GM19238 (cell line): ENCODE results near the gene LRIT2.

Experiments used
- DNase-seq: peaks from one replicate; pipeline ENCODE4 v3.0.0; 2011; ENCODE audit warnings: low spot score; ENCODE audit not compliant: insufficient read length

Gene LRIT2

DNA sequence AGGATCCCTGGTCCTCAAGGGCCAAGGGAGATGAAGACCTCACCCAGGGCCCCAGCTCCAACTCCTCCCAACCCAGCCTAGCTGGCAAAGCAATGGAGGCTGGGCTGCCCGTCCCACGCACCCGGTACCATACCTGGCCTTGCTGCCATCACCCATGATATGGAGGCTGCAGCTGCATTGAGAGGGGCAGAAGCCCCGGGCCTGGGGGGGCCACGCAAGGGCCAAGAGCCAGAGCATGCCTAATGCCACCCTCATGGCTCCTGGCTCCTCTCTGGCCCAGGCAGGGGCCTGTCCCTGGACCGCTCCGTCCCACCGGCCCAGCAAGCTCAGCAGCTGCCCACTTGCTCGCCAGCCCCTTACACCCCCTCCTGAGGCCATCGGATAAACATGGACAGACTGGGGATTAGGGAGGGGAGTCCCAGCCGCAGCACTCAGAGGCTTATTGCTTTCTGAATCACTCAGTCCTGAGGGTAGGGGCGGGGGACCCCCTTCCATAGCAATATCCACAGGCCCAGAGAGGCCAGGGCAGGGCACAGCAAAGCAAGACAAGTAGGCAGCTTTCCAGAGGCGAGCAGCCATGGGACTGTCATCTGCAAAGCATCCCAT lies 15.9 kb upstream of the LRIT2 start, which contains the start of gene LRIT1:
TSS of gene LRIT1 (minus strand) at position 362 of the 606 bp plus-strand sequence. CDS start at position 255, 107 bp downstream.
- no peak for DNase-seq

DNA sequence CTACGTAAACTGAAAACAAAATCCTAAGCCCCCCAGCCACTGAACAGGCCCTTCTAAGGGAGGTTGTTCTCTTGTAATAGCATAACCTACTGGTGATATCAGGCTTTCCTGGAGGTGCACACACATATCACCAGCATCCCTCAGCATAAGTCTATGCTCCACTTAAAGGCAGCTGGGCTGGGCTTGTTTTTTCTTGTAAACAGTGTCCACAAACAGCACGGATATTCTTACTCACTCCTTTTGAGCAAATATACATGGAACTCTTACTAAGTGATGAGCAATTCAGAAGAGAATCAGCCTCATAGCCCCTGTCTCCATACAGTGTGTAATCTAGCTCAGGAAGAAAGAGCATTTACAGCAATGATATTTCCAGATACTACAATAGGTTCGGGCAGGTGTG lies 13.6 kb upstream of the LRIT2 start:
- DNase-seq, result no peak

- DNase-seq, result no peak
These were observed 12.1 kb upstream of the LRIT2 start for GRCh38 chr10:84237199-84238051.

GRCh38 chr10:84236807-84237198 lies 11.5 kb upstream of the LRIT2 start:
- no peak for DNase-seq

DNA sequence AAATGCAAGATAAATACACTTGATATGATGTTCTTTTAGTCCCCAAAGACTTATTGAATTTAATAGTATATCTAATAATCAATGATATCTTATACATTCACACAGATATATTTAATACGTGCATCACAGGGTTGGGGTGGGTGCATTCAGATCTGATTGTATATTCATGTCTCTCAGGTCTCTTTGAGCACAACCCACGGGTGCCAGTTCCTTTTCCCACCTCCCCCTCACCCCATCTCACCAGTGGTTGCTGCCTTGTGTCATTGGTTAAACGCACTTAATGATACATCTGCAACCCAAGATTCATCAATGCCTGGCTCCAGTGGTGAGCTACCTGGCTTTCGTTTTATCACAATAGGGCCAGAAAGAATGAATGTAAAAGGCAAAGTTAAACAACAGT lies 9.8 kb upstream of the LRIT2 start:
- no peak for DNase-seq

- DNase-seq, result no peak
These were observed 9.1 kb upstream of the LRIT2 start for GRCh38 chr10:84234479-84234878.

DNA sequence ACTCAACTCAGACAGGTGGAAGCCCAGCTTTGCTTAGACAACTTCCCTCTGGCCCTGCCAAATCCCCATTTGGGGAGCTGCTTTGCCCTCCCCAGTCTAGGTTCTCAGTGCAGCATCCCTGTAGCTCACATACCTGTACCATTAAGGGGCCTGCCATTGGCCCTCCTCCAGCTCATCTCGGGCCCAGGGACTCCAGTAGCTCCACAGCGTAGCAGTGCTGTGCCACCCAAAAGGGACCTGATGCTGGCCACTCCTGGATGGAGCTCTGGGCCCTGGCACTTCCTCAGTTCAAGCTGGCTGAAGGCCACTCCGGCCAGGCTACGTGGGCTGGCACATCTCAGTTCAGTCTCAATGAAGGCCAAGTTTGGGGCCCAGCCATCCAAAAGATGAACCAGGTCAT lies 8.6 kb upstream of the LRIT2 start:
- DNase-seq, result no peak

DNA sequence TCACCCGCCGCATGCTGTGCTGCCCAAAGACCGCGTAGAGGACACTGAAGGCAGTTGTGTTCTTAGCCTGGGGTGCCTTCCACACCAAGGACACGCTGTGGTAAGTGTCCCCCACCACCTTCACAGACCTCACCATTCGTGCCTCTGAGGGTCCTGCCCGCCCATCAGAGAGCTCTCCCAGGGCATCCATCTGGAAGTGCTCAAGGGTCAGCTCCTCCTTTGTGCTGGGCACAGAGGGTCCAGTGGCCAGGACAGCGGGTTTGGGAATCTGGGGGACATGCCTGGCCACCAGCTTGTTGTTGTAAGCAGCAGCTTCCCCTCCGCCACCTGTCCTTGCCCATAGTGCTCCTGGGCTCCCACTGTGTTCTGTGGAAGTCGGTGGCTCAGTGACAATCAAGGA lies 7.0 kb upstream of the LRIT2 start:
- no peak for DNase-seq

DNA sequence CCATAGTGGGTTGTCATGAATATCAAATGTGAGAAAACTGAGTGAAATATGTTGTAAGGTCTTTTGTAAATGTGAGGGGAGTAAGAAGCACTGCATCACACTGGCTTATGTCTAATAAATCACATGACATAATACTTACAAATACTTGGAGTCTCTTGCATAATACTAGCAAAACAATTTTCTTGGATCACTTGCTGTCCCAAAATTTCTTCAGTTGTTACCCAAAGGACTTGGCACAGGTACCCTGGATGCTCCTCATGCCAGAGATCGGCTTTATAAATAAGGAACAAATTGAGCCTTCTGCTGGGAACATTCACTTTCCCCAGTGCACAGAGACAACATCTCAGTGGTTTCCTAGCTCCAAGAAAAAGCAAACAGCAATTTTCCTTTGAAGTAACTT lies 5.0 kb upstream of the LRIT2 start:
- DNase-seq, result no peak

DNA sequence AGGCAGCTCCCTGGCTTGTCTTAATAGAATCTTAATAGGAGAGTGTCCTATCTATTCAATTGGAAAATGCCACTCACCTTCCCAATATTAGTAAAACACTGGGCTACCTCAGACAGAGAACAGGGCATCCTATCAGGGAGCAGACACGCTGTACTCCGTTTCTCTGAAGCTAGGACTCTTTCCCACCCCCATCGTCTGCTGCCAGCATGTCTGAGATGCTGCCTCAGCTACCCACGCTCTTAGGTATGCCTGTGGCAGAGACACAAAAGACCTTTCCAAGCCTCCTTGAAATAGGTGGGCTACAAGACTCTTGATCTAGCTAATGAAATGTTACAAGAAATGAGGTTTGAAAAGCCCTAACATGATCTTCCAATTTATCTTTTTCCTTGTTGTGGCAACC lies 2.5 kb upstream of the LRIT2 start:
- no peak for DNase-seq

- no peak for DNase-seq
These were observed 1.3 kb upstream of the LRIT2 start for GRCh38 chr10:84226616-84227015.

- no peak for DNase-seq
These were observed 824 bp downstream of the LRIT2 start for GRCh38 chr10:84224411-84225028.

DNA sequence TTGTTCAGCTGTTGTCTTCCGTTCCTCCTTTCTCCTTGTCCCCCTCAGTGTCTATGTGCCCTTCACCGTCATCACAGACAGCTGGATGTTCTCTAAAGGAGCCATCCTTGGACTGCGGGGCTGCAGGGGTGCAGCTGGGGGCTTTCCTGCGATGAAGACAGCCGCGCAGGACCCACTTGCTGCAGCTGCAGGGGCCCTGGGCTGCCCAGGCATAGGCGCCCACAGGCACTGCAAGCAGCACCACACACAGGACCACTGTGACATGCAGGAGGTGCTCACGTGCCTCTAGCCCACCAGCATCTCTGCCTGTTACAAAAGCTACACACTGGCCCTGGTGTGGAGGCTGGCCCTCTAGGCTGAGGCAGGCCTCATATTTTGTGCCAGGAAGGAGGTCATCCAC lies 3.4 kb downstream of the LRIT2 start:
- no peak for DNase-seq

DNA sequence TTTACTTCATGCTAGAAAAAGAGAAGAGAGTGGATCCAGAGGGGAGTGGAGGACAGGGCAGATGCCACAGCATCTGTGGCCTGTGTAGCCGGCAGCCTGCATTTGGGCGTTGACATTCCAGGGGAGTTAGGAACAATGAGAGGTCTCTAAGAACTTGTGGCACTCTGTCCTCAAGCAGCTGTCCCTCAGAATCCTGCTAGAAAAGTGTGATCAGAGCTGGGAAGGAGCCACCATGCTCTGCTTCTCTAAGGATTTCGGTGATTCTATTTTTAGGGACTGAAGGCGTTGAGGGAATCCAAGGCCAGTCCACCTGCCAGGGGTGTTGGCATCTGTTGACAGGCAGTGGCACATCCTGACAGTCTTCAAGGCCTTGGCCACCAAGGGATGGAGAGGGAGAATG lies 7.6 kb downstream of the LRIT2 start:
- no peak for DNase-seq

DNA sequence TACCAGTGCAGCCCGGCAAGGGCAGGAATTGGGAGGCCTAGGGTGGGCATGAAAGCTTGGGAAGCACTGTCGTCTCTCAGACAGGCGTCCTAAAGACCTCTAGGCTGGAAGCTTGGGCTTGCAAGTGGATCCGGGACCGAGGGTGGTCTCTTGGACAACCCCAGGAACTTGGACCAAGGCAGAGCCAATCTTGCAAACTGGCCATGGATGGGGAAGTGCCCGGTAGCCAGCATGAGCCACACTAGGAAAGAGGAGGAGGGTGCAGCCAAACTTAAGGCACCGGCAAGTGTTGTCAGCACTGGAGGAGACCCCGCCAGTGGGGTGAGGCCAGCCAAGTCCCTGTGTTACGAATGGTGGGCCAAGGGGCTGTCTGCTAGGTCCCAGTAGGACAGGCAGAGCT lies 8.5 kb downstream of the LRIT2 start:
- DNase-seq, result no peak

GRCh38 chr10:84214612-84215235 lies 10.6 kb downstream of the LRIT2 start:
- no peak for DNase-seq

DNA sequence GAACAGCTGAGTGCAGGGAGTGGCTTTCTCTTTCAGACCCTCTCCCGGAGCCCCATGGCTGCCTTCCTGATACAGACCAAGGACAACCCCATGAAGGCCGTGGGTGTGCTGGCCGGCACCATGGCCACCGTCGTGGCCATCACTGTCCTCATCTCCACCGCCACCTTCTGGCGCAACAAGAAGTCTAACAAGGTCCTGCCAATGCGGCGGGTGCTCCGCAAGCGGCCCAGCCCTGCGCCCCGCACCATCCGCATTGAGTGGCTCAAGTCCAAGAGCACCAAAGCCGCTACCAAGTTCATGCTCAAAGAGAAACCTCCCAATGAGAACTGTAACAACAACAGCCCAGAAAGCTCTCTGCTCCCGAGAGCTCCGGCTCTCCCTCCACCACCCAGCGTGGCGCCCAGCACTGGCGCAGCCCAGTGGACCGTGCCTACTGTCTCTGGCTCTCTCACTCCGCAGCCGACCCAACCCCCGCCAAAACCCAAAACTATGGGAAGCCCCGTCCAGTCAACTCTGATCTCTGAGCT lies 11.2 kb downstream of the LRIT2 start:
- DNase-seq, result no peak

DNA sequence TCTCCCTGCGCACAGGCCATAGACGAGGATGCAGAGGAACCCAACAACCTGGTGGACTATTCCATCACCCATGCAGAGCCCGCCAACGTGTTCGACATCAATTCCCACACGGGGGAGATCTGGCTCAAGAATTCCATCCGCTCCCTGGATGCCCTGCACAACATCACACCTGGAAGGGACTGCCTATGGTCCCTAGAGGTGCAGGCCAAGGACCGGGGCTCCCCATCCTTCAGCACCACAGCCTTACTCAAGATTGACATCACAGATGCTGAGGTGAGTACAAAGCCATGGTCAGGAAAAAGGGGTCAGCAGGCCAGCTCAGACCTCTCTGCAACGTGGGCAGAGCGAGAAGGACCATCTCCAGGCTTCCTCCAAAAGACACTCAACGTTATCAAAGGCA lies 12.3 kb downstream of the LRIT2 start:
- DNase-seq, result no peak

GRCh38 chr10:84212014-84212413 lies 13.3 kb downstream of the LRIT2 start:
- no peak for DNase-seq

DNA sequence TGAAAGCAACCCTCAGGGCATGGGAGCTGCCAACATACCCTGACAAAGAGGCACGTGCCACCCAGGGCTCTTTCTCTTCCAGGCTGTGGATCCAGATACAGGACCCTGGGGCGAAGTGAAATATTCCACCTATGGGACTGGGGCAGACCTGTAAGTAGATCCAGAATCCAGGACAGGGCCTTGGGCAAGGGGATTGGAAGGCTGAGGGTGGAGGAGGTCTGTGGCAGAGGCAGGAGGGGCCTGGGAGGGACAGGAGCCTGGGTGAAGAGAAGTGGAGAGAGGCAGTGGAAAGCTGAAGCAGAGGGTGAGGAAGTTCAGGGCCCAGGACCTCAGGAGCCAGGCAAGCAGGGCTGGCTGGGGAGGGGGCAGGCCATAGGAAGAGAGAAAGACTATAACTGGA lies 13.8 kb downstream of the LRIT2 start:
- no peak for DNase-seq

- DNase-seq, result no peak
These were observed 17.3 kb downstream of the LRIT2 start for GRCh38 chr10:84208023-84208422.
